Activated CD8-positive, alpha-beta memory T cell treated with anti-CD3 and anti-CD28 coated beads, Interleukin-2, amount 50 U/mL, for 4 hours (primary cell): ENCODE measurements around the gene KCNMA1.
"Not testable (repeated sequence)": the region's sequence is repeated elsewhere in the genome, so short reads cannot be mapped to it uniquely, and the experiment has no call there.

Experiments used
- DNase-seq: peaks from one replicate; pipeline ENCODE4 v3.0.0-alpha.2; 2020

KCNMA1 gene

GRCh38 chr10:77637532-77638320 lies at the start of gene KCNMA1:
Gene KCNMA1, minus strand, starts transcription at chr10:77637808.
- no peak for DNase-seq

- DNase-seq = no peak
These were observed 49.2 kb upstream of the KCNMA1 start for GRCh38 chr10:77686650-77687417.

- DNase-seq = no peak
These were observed 48.5 kb upstream of the KCNMA1 start for GRCh38 chr10:77686096-77686495.

GRCh38 chr10:77685432-77685831 lies 47.8 kb upstream of the KCNMA1 start:
- no peak for DNase-seq

GRCh38 chr10:77683088-77683432 lies 45.5 kb upstream of the KCNMA1 start:
- DNase-seq = not testable (repeated sequence)

GRCh38 chr10:77682393-77683087 lies 44.9 kb upstream of the KCNMA1 start:
- no peak for DNase-seq

GRCh38 chr10:77681839-77682238 lies 44.2 kb upstream of the KCNMA1 start:
- no peak for DNase-seq

- DNase-seq = no peak
These were observed 43.2 kb upstream of the KCNMA1 start for GRCh38 chr10:77680811-77681210.

- no peak for DNase-seq
These were observed 42.5 kb upstream of the KCNMA1 start for GRCh38 chr10:77680065-77680464.

- no peak for DNase-seq
These were observed 41.6 kb upstream of the KCNMA1 start for GRCh38 chr10:77679217-77679616.

GRCh38 chr10:77678146-77678545 lies 40.5 kb upstream of the KCNMA1 start:
- no peak for DNase-seq

GRCh38 chr10:77675347-77675746 lies 37.7 kb upstream of the KCNMA1 start:
- no peak for DNase-seq

GRCh38 chr10:77673515-77674140 lies 36.0 kb upstream of the KCNMA1 start:
- DNase-seq = no peak

- DNase-seq = no peak
These were observed 35.5 kb upstream of the KCNMA1 start for GRCh38 chr10:77673101-77673500.

GRCh38 chr10:77671594-77672252 lies 34.1 kb upstream of the KCNMA1 start:
- no peak for DNase-seq

- no peak for DNase-seq
These were observed 33.3 kb upstream of the KCNMA1 start for GRCh38 chr10:77670817-77671443.

- no peak for DNase-seq
These were observed 32.3 kb upstream of the KCNMA1 start for GRCh38 chr10:77669892-77670291.

GRCh38 chr10:77667426-77668324 lies 30.1 kb upstream of the KCNMA1 start:
- DNase-seq = no peak

- no peak for DNase-seq
These were observed 29.2 kb upstream of the KCNMA1 start for GRCh38 chr10:77666821-77667220.

- DNase-seq = no peak
These were observed 27.1 kb upstream of the KCNMA1 start for GRCh38 chr10:77664696-77665095.

GRCh38 chr10:77664008-77664407 lies 26.4 kb upstream of the KCNMA1 start:
- DNase-seq = no peak
